CD4-positive, CD25-positive, alpha-beta regulatory T cell (primary cell): ENCODE measurements around the gene SWT1. TPM values are rescaled to one million over a fixed set of nuclear protein-coding genes. Genes with fewer than 3 reads are reported as not detected.

Experiments used
- ATAC-seq, 2 donors: fragments of 150-1000 bp; cut with Tn5 transposase; one replicate each; pipeline ENCODE4 v1.10.0; 2021; ENCODE audit warnings: low read depth in 2 of 2, moderate number of reproducible peaks in 2 of 2, moderate library complexity in 1 of 2
- DNase-seq, 3 donors: peaks; one replicate each; pipeline versions ENCODE4 v3.0.0 to v3.0.0-alpha.2; 2012 to 2022; ENCODE audit warnings: mixed read lengths in 1 of 3
- H3K27ac ChIP-seq: one replicate; pipeline ENCODE4 v1.7.0; 2013; ENCODE audit warnings: mild to moderate bottlenecking, low read length; ENCODE audit not compliant: insufficient read depth, poor library complexity, severe bottlenecking
- H3K27me3 ChIP-seq: one replicate; pipeline ENCODE4 v1.7.0; 2013; ENCODE audit warnings: low read length; ENCODE audit not compliant: control insufficient read depth, insufficient read depth
- H3K36me3 ChIP-seq: one replicate; pipeline ENCODE4 v1.7.0; 2013; ENCODE audit warnings: mild to moderate bottlenecking, low read length, moderate library complexity; ENCODE audit not compliant: control insufficient read depth, insufficient read depth
- H3K4me1 ChIP-seq: 2 replicates; pipeline ENCODE4 v1.7.0; 2013; ENCODE audit warnings: mild to moderate bottlenecking, low read length; ENCODE audit not compliant: insufficient read depth, control insufficient read depth, poor library complexity, severe bottlenecking
- H3K4me3 ChIP-seq: one replicate; pipeline ENCODE4 v1.7.0; 2013; ENCODE audit warnings: low read depth, mild to moderate bottlenecking, low read length, moderate library complexity
- H3K9me3 ChIP-seq, 2 experiments: 1 replicate in 1 of 2; 2 replicates in 1 of 2; pipeline ENCODE4 v1.7.0; 2013; ENCODE audit warnings: low read length in 2 of 2, mild to moderate bottlenecking in 1 of 2, moderate library complexity in 1 of 2; ENCODE audit not compliant: control insufficient read depth in 2 of 2
- H3K27ac Mint-ChIP-seq, 3 donors: one replicate each; pipeline ENCODE4 v1.8.0; 2020 to 2022; ENCODE audit warnings: mild to moderate bottlenecking in 3 of 3, mixed read lengths in 3 of 3, moderate library complexity in 2 of 3
- H3K27me3 Mint-ChIP-seq: one replicate; pipeline ENCODE4 v1.8.0; 2022; ENCODE audit warnings: mild to moderate bottlenecking, mixed read lengths
- H3K36me3 Mint-ChIP-seq: one replicate; pipeline ENCODE4 v1.8.0; 2020; ENCODE audit warnings: mixed read lengths
- H3K4me1 Mint-ChIP-seq, 4 donors: one replicate each; pipeline ENCODE4 v1.8.0; 2020 to 2022; ENCODE audit warnings: mixed read lengths in 4 of 4, mild to moderate bottlenecking in 1 of 4
- H3K4me3 Mint-ChIP-seq, 4 donors: one replicate each; pipeline ENCODE4 v1.8.0; 2020 to 2022; ENCODE audit warnings: mild to moderate bottlenecking in 4 of 4, mixed read lengths in 4 of 4, moderate library complexity in 3 of 4
- H3K9me3 Mint-ChIP-seq, 7 donors: one replicate each; pipeline ENCODE4 v1.8.0; 2020 to 2022; ENCODE audit warnings: mixed read lengths in 7 of 7, mild to moderate bottlenecking in 3 of 7, moderate library complexity in 2 of 7
- polyA plus RNA-seq, 4 donors: library from polyadenylated mRNA; unstranded; fragments of 300-500 nt; fragmentation: Illumina TruSeq; gene quantifications; one replicate each; pipeline ENCODE4 v1.2.3, GENCODE V29; 2021
- total RNA-seq: library from RNA; stranded (reverse); gene quantifications from one replicate; pipeline ENCODE4 v1.2.3, GENCODE V29; 2022

The SWT1 gene
- total and polyA plus RNA-seq, 5 donors from 2014 or later, result 6.0 to 9.8 (median 8.1) TPM

DNA sequence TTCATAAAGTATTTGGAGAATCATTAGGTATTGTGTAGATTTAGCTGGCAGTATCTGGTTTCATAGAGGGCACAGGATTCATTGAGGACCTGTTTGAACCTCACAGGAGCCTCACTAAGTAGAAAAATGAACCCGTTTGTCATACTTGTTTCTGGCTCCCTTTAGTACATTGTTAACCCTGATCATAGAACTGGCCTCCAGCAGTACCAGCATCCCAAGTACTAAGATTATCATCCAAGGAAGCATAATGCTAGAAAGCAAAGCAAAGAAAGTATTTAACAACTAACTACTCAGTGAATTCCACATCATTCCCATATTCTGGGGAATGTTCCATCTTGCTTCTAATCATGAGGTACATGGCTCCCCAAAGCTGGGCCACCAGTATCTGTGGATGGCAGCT lies 105.2 kb downstream of the SWT1 start:
- DNase-seq (no peak), ATAC-seq (no peak)
- H3K27ac ChIP-seq, result no peak overlapping the region
- H3K4me1 ChIP-seq, result peaks cover 4% of the 10 kb centered on the region
- Mint-ChIP-seq H3K27ac (peak overlapping the region in 1 of 3 donors; percentile 3), H3K4me1 (peaks cover 16 to 32% (median 24%) of the 10 kb centered on the region in 4 donors), H3K4me3 (no peak overlapping the region), H3K27me3 (no peaks in the 10 kb centered on the region), H3K36me3 (peaks cover 10% of the 10 kb centered on the region), H3K9me3 (peaks cover 1 to 11% (median 7%) of the 10 kb centered on the region in 7 donors)
- H3K9me3 ChIP-seq, result no peaks in the 10 kb centered on the region
- no peaks in the 10 kb centered on the region for H3K36me3 ChIP-seq
- H3K27me3 ChIP-seq, result no peaks in the 10 kb centered on the region
- no peak overlapping the region for H3K4me3 ChIP-seq

DNA sequence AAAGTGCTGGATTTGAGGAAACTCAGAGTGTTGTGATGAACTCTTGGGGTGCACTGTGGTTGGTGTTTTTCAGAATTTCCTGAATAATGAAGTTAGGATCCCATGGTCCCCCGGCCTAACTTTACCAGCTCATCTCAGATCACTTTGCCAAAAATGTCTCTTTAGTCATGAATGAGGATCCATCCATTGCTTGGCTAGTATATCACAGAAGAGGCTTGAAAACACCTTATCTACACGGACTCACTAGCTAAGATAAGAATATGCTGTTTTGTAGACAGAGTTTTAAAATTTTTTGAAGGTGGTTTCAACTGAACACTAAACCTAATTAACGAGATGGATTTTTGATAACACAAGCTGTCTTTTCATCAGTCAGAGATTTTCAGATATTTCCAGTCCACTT lies 106.3 kb downstream of the SWT1 start:
- no peak for DNase-seq
- H3K4me3 ChIP-seq, result no peak overlapping the region
- Mint-ChIP-seq H3K27ac (no peak overlapping the region), H3K9me3 (peaks cover 1 to 11% (median 6%) of the 10 kb centered on the region in 7 donors), H3K27me3 (no peaks in the 10 kb centered on the region), H3K36me3 (peaks cover 11% of the 10 kb centered on the region), H3K4me3 (no peak overlapping the region), H3K4me1 (peaks cover 8 to 26% (median 16%) of the 10 kb centered on the region in 4 donors)
- no peak for ATAC-seq
- H3K27me3 ChIP-seq, result no peaks in the 10 kb centered on the region
- no peaks in the 10 kb centered on the region for H3K9me3 ChIP-seq
- H3K36me3 ChIP-seq, result no peaks in the 10 kb centered on the region
- H3K4me1 ChIP-seq, result peaks cover 4% of the 10 kb centered on the region
- H3K27ac ChIP-seq, result no peak overlapping the region

DNA sequence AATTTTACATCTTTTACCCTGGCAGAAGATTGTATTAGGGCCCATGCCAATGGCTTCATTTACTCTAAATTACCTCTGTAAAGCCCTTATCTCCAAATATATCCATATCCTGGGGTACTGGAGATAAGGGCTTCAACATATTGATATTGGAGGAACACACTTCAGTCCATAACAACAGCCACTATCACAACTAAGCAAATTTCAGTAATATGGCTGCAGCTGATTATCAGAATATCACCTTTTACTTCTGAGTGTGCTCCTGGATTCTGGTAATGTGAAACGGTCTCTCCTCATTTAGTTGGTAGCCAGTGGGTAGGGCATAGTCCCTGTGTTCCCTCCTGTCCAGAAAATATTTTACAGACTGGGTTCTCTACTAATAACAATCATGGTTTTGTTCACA lies 106.8 kb downstream of the SWT1 start:
- DNase-seq (no peak), ATAC-seq (no peak)
- peaks cover 1 to 11% (median 6%) of the 10 kb centered on the region in 7 donors for H3K9me3 Mint-ChIP-seq
- Histone ChIP-seq H3K27me3 (no peaks in the 10 kb centered on the region), H3K4me1 (no peaks in the 10 kb centered on the region), H3K9me3 (no peaks in the 10 kb centered on the region), H3K36me3 (no peaks in the 10 kb centered on the region), H3K27ac (no peak overlapping the region), H3K4me3 (no peak overlapping the region)
- H3K27me3 Mint-ChIP-seq, result no peaks in the 10 kb centered on the region
- H3K27ac Mint-ChIP-seq, result peak overlapping the region in 1 of 3 donors; percentile 55
- peaks cover 11% of the 10 kb centered on the region for H3K36me3 Mint-ChIP-seq
- peaks cover 3 to 21% (median 12%) of the 10 kb centered on the region in 4 donors for H3K4me1 Mint-ChIP-seq
- H3K4me3 Mint-ChIP-seq, result no peak overlapping the region

DNA sequence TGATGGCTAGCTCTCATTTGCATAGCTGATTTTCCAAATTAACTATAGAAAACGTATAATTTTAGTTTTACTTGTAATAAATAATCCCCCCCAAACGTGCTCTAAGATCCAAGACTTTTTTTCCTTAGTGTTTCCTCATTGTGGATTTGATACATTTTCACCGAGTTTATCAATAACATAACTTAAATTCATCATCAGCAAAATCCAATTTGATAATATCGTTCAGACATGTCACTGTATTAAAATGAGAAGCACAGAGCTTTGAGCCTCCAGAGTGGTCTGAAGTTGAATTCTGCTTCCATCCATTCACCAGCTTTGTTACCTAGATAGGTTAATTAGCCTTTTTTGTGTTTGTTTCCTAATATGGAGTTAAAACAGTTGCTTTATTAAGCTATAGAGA lies 108.3 kb downstream of the SWT1 start:
- no peaks in the 10 kb centered on the region for H3K36me3 ChIP-seq
- Mint-ChIP-seq H3K27me3 (no peaks in the 10 kb centered on the region), H3K4me3 (no peak overlapping the region), H3K9me3 (peaks cover 0 to 5% (median 3%) of the 10 kb centered on the region in 7 donors), H3K4me1 (peaks cover 0 to 13% (median 4%) of the 10 kb centered on the region in 4 donors), H3K36me3 (peaks cover 11% of the 10 kb centered on the region), H3K27ac (no peak overlapping the region)
- H3K4me3 ChIP-seq, result no peak overlapping the region
- no peaks in the 10 kb centered on the region for H3K9me3 ChIP-seq
- H3K27ac ChIP-seq, result no peak overlapping the region
- ATAC-seq (no peak), DNase-seq (no peak)
- H3K27me3 ChIP-seq, result no peaks in the 10 kb centered on the region
- no peaks in the 10 kb centered on the region for H3K4me1 ChIP-seq

DNA sequence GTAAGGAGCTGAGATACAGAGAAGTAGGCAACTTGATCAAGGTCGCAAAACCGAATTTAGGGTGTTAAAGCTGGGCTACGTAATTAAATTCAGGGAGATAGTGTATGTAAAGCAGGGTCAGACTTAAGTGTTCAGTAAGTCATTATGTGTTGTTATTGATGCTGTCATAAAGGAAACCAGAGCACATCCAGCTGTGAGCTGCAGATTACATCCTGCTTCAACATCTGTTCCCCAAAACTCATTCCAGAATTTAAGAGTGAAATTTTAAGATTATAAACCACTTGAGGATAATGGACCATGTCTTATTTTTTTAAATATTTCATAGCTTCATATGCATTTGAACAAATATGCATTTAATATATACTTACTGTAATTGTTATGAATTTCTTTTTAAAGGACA lies 110.3 kb downstream of the SWT1 start:
- no peak overlapping the region for H3K4me3 Mint-ChIP-seq
- no peak overlapping the region for H3K27ac Mint-ChIP-seq
- Histone ChIP-seq H3K4me1 (no peaks in the 10 kb centered on the region), H3K4me3 (no peak overlapping the region), H3K27me3 (no peaks in the 10 kb centered on the region), H3K27ac (no peak overlapping the region), H3K36me3 (no peaks in the 10 kb centered on the region), H3K9me3 (no peaks in the 10 kb centered on the region)
- no peak for DNase-seq
- peaks cover 14% of the 10 kb centered on the region for H3K36me3 Mint-ChIP-seq
- H3K9me3 Mint-ChIP-seq, result peaks cover 0 to 2% (median 0%) of the 10 kb centered on the region in 7 donors
- no peaks in the 10 kb centered on the region for H3K27me3 Mint-ChIP-seq
- peaks cover 2 to 10% (median 4%) of the 10 kb centered on the region in 4 donors for H3K4me1 Mint-ChIP-seq
- no peak for ATAC-seq

DNA sequence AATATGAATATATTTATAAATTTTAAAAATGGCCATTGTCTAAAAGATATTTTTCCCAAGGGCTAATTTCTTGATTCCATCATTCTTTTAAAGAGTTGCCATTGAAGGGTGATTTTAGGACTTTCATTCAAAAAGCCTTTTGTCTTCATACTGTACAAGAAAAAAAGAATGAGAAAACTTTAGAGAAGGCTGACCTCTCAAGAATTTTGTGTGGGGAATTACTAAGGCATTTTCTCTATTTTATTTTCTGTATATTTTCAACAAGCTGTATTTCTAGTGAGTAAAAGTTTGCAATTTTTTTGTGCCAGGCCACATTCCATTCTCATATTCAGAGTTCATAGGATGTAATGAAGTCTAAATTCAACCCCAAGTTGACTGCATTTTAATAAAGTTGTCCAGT lies 110.7 kb downstream of the SWT1 start:
- DNase-seq, result no peak
- peaks cover 0 to 2% (median 0%) of the 10 kb centered on the region in 7 donors for H3K9me3 Mint-ChIP-seq
- Histone ChIP-seq H3K4me1 (no peaks in the 10 kb centered on the region), H3K36me3 (no peaks in the 10 kb centered on the region), H3K27ac (no peak overlapping the region), H3K27me3 (no peaks in the 10 kb centered on the region), H3K9me3 (no peaks in the 10 kb centered on the region), H3K4me3 (no peak overlapping the region)
- peaks cover 16% of the 10 kb centered on the region for H3K36me3 Mint-ChIP-seq
- no peak overlapping the region for H3K4me3 Mint-ChIP-seq
- H3K27me3 Mint-ChIP-seq, result no peaks in the 10 kb centered on the region
- no peak for ATAC-seq
- peaks cover 4 to 11% (median 4%) of the 10 kb centered on the region in 4 donors for H3K4me1 Mint-ChIP-seq
- no peak overlapping the region for H3K27ac Mint-ChIP-seq

DNA sequence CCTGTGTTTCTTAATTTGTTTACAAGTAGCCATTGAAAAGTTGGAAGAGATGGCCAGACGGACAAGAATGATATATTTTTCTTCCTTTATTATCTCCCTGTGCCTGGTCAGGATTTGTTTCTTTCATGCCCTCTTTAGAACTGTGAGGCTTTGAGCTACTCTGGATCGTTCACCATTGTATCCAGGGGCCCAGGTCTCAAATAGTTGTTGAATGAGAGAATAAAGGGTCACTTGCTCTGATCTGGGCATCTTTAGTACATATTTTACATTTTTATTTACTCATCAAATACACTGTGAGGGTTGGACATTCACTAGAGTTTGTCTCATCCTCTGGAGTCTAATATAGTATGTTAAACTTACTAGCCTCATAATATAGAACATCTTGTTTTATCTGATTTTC lies 111.4 kb downstream of the SWT1 start:
- H3K27me3 Mint-ChIP-seq, result no peaks in the 10 kb centered on the region
- Histone ChIP-seq H3K27me3 (no peaks in the 10 kb centered on the region), H3K36me3 (no peaks in the 10 kb centered on the region), H3K4me3 (no peak overlapping the region), H3K27ac (no peak overlapping the region), H3K4me1 (no peaks in the 10 kb centered on the region), H3K9me3 (no peaks in the 10 kb centered on the region)
- H3K4me1 Mint-ChIP-seq, result peaks cover 4 to 11% (median 4%) of the 10 kb centered on the region in 4 donors
- no peak overlapping the region for H3K27ac Mint-ChIP-seq
- ATAC-seq (no peak), DNase-seq (no peak)
- peaks cover 0 to 1% (median 0%) of the 10 kb centered on the region in 7 donors for H3K9me3 Mint-ChIP-seq
- H3K36me3 Mint-ChIP-seq, result peaks cover 15% of the 10 kb centered on the region
- no peak overlapping the region for H3K4me3 Mint-ChIP-seq

DNA sequence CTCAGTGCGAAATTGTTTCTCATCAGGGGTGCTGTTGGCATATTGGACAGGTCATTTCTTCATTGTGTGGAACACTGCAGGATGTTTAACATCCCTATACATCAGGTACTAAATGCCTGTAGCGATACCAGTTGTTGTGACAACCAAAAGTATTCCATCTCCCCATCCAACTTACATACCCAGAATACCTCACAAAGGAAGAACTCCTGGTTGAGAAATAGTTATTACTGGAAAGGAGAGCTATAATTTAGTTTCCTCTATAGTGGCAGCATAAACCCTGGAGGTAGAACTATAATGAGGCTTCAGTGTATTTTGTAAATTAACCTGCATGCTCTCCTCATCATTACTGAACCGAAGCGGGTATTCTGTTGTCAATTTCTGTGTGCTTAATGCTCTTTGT lies 115.0 kb downstream of the SWT1 start:
- ATAC-seq (no peak), DNase-seq (no peak)
- H3K4me3 ChIP-seq, result no peak overlapping the region
- Mint-ChIP-seq H3K36me3 (peaks cover 13% of the 10 kb centered on the region), H3K4me1 (peaks cover 4 to 13% (median 4%) of the 10 kb centered on the region in 4 donors), H3K27me3 (no peaks in the 10 kb centered on the region), H3K9me3 (no peaks in the 10 kb centered on the region), H3K27ac (no peak overlapping the region), H3K4me3 (no peak overlapping the region)
- H3K9me3 ChIP-seq, result no peaks in the 10 kb centered on the region
- H3K27me3 ChIP-seq, result no peaks in the 10 kb centered on the region
- no peaks in the 10 kb centered on the region for H3K36me3 ChIP-seq
- H3K27ac ChIP-seq, result no peak overlapping the region
- no peaks in the 10 kb centered on the region for H3K4me1 ChIP-seq
